ENCODE results near the gene ADGRV1.

DNA sequence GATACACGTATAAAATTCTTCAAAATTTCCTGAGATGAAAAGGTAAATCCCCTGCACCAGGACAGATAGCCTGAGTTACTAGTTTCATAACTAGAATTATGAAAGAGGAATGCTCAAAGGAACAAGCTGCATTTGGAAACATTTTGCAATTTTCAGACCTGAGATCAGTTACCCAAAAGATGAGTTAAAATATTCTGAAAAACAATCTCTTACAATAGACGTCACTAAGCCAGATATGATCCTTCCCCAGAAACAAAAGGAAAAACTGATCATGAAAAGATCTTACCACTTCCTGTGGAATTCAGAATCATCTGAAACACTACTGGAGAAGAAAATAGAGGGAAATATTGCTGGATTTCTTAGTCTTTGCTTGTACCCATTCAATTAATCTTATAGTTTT lies 619.9 kb downstream of the ADGRV1 start:
- TF ChIP-seq, protein P1, sequence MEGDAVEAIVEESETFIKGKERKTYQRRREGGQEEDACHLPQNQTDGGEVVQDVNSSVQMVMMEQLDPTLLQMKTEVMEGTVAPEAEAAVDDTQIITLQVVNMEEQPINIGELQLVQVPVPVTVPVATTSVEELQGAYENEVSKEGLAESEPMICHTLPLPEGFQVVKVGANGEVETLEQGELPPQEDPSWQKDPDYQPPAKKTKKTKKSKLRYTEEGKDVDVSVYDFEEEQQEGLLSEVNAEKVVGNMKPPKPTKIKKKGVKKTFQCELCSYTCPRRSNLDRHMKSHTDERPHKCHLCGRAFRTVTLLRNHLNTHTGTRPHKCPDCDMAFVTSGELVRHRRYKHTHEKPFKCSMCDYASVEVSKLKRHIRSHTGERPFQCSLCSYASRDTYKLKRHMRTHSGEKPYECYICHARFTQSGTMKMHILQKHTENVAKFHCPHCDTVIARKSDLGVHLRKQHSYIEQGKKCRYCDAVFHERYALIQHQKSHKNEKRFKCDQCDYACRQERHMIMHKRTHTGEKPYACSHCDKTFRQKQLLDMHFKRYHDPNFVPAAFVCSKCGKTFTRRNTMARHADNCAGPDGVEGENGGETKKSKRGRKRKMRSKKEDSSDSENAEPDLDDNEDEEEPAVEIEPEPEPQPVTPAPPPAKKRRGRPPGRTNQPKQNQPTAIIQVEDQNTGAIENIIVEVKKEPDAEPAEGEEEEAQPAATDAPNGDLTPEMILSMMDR (IDR thresholded peaks at IDR 0.05; ENCODE audit: insufficient read depth, low read length) = no peak
- no peak for TF ChIP-seq POLR2AphosphoS5 (IDR thresholded peaks at IDR 0.05; ENCODE audit: low read depth)
- TF ChIP-seq SPI1 (IDR thresholded peaks at IDR 0.05; ENCODE audit: borderline replicate concordance, low read depth) = no peak
- TF ChIP-seq, protein P2, sequence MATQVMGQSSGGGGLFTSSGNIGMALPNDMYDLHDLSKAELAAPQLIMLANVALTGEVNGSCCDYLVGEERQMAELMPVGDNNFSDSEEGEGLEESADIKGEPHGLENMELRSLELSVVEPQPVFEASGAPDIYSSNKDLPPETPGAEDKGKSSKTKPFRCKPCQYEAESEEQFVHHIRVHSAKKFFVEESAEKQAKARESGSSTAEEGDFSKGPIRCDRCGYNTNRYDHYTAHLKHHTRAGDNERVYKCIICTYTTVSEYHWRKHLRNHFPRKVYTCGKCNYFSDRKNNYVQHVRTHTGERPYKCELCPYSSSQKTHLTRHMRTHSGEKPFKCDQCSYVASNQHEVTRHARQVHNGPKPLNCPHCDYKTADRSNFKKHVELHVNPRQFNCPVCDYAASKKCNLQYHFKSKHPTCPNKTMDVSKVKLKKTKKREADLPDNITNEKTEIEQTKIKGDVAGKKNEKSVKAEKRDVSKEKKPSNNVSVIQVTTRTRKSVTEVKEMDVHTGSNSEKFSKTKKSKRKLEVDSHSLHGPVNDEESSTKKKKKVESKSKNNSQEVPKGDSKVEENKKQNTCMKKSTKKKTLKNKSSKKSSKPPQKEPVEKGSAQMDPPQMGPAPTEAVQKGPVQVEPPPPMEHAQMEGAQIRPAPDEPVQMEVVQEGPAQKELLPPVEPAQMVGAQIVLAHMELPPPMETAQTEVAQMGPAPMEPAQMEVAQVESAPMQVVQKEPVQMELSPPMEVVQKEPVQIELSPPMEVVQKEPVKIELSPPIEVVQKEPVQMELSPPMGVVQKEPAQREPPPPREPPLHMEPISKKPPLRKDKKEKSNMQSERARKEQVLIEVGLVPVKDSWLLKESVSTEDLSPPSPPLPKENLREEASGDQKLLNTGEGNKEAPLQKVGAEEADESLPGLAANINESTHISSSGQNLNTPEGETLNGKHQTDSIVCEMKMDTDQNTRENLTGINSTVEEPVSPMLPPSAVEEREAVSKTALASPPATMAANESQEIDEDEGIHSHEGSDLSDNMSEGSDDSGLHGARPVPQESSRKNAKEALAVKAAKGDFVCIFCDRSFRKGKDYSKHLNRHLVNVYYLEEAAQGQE (IDR thresholded peaks at IDR 0.05; ENCODE audit: insufficient replicate concordance, low read depth) = no peak

Measured in HL-60 (cell line).